ENCODE data around the gene CTTNBP2NL.

DNA sequence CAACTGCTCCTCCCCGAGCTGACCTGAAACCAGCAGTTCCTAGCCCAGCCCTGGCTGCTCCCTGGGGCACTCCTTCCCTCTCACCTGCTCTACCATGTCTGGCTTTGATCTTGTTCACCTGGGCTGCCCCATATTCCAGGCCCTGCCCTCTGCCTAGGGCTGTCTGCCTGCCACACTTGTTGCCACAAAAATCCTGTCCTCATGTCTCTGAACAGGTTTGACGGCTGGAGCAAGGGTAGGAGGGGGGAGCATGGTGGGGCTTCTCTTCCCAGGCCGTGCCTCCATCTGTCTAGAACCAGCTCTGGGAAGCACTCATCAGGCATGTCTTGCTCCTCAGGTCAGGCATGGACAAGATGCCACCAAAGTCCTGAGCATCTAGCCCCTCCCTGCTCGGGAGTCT, 68.5 kb downstream of the CTTNBP2NL start:
- TF ChIP-seq, protein P1, sequence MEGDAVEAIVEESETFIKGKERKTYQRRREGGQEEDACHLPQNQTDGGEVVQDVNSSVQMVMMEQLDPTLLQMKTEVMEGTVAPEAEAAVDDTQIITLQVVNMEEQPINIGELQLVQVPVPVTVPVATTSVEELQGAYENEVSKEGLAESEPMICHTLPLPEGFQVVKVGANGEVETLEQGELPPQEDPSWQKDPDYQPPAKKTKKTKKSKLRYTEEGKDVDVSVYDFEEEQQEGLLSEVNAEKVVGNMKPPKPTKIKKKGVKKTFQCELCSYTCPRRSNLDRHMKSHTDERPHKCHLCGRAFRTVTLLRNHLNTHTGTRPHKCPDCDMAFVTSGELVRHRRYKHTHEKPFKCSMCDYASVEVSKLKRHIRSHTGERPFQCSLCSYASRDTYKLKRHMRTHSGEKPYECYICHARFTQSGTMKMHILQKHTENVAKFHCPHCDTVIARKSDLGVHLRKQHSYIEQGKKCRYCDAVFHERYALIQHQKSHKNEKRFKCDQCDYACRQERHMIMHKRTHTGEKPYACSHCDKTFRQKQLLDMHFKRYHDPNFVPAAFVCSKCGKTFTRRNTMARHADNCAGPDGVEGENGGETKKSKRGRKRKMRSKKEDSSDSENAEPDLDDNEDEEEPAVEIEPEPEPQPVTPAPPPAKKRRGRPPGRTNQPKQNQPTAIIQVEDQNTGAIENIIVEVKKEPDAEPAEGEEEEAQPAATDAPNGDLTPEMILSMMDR (conservative IDR thresholded peaks at IDR 0.05; ENCODE audit: low read depth in 2 of 2): no peak
- no peak for TF ChIP-seq POLR2AphosphoS5 (IDR thresholded peaks at IDR 0.05; ENCODE audit: low read depth)
- no peak for TF ChIP-seq JUNB (IDR thresholded peaks at IDR 0.05; ENCODE audit: unreplicated experiment)
- TF ChIP-seq EZH2 (IDR thresholded peaks at IDR 0.05; ENCODE audit: low read depth, unreplicated experiment): no peak
- TF ChIP-seq, protein P2, sequence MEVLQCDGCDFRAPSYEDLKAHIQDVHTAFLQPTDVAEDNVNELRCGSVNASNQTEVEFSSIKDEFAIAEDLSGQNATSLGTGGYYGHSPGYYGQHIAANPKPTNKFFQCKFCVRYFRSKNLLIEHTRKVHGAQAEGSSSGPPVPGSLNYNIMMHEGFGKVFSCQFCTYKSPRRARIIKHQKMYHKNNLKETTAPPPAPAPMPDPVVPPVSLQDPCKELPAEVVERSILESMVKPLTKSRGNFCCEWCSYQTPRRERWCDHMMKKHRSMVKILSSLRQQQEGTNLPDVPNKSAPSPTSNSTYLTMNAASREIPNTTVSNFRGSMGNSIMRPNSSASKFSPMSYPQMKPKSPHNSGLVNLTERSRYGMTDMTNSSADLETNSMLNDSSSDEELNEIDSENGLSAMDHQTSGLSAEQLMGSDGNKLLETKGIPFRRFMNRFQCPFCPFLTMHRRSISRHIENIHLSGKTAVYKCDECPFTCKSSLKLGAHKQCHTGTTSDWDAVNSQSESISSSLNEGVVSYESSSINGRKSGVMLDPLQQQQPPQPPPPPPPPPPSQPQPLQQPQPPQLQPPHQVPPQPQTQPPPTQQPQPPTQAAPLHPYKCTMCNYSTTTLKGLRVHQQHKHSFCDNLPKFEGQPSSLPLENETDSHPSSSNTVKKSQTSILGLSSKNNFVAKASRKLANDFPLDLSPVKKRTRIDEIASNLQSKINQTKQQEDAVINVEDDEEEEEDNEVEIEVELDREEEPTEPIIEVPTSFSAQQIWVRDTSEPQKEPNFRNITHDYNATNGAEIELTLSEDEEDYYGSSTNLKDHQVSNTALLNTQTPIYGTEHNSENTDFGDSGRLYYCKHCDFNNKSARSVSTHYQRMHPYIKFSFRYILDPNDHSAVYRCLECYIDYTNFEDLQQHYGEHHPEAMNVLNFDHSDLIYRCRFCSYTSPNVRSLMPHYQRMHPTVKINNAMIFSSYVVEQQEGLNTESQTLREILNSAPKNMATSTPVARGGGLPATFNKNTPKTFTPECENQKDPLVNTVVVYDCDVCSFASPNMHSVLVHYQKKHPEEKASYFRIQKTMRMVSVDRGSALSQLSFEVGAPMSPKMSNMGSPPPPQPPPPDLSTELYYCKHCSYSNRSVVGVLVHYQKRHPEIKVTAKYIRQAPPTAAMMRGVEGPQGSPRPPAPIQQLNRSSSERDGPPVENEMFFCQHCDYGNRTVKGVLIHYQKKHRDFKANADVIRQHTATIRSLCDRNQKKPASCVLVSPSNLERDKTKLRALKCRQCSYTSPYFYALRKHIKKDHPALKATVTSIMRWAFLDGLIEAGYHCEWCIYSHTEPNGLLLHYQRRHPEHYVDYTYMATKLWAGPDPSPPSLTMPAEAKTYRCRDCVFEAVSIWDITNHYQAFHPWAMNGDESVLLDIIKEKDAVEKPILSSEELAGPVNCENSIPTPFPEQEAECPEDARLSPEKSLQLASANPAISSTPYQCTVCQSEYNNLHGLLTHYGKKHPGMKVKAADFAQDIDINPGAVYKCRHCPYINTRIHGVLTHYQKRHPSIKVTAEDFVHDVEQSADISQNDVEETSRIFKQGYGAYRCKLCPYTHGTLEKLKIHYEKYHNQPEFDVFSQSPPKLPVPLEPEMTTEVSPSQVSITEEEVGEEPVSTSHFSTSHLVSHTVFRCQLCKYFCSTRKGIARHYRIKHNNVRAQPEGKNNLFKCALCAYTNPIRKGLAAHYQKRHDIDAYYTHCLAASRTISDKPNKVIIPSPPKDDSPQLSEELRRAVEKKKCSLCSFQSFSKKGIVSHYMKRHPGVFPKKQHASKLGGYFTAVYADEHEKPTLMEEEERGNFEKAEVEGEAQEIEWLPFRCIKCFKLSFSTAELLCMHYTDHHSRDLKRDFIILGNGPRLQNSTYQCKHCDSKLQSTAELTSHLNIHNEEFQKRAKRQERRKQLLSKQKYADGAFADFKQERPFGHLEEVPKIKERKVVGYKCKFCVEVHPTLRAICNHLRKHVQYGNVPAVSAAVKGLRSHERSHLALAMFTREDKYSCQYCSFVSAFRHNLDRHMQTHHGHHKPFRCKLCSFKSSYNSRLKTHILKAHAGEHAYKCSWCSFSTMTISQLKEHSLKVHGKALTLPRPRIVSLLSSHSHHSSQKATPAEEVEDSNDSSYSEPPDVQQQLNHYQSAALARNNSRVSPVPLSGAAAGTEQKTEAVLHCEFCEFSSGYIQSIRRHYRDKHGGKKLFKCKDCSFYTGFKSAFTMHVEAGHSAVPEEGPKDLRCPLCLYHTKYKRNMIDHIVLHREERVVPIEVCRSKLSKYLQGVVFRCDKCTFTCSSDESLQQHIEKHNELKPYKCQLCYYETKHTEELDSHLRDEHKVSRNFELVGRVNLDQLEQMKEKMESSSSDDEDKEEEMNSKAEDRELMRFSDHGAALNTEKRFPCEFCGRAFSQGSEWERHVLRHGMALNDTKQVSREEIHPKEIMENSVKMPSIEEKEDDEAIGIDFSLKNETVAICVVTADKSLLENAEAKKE (CRISPR knock-in tag; IDR thresholded peaks at IDR 0.05): no peak
- TF ChIP-seq EZH2phosphoT487 (IDR thresholded peaks at IDR 0.05; ENCODE audit: unreplicated experiment): no peak
- no peak for TF ChIP-seq ZNF114 (CRISPR knock-in tag; IDR thresholded peaks at IDR 0.05)
